B cell (primary cell): ENCODE results near the gene APLP2. TPM values are rescaled to one million over a fixed set of nuclear protein-coding genes. Genes with fewer than 3 reads are reported as not detected.

Source experiments
- ATAC-seq: fragments of 200-7000 bp; cut with Tn5 transposase; one replicate; pipeline ENCODE4 v1.10.0; 2021; ENCODE audit warnings: low read depth, mild to moderate bottlenecking, moderate number of reproducible peaks, moderate library complexity
- CTCF ChIA-PET: fragments of 350-600 bp; sonication (Branson Sonifier 250); formaldehyde crosslinking; loops from one replicate; lab custom pipeline; 2021; ENCODE audit warnings: antibody characterized with exemption, inconsistent platforms; lab: Charles Lee
- POLR2A ChIA-PET: fragments of 350-600 bp; sonication (Branson Sonifier 250); formaldehyde crosslinking; loops from one replicate; lab custom pipeline; 2021; ENCODE audit warnings: antibody characterized with exemption; lab: Charles Lee
- DNase-seq: peaks from one replicate; pipeline ENCODE4 v3.0.0; 2013
- H2AFZ ChIP-seq: 2 replicates; pipeline ENCODE4 v1.6.1; 2012; ENCODE audit warnings: mild to moderate bottlenecking, low read depth, low read length; ENCODE audit not compliant: insufficient read depth, poor library complexity, severe bottlenecking
- H3K27ac ChIP-seq, 2 donors: 1 replicate in 1 of 2; 2 replicates in 1 of 2; pipeline ENCODE4 v1.5.1; 2012 to 2013; ENCODE audit warnings: low read length in 2 of 2, mild to moderate bottlenecking in 2 of 2, moderate library complexity in 1 of 2
- H3K27me3 ChIP-seq, 4 experiments: fragments of 200-600 bp in 1 of 4; sonication (generic) in 1 of 4; replicated peaks in 1 of 4; 1 replicate in 2 of 4; 2 replicates in 2 of 4; pipeline versions ENCODE4 v1.6.1 to v1.7.0; 2013 to 2016; ENCODE audit warnings: low read length in 3 of 4, mild to moderate bottlenecking in 2 of 4, mixed read lengths in 1 of 4, moderate library complexity in 1 of 4; ENCODE audit not compliant: insufficient read depth in 4 of 4, control insufficient read depth in 3 of 4; ENCODE audit errors: control extremely low read depth in 1 of 4
- H3K36me3 ChIP-seq, 2 experiments: replicated peaks in 1 of 2; 1 replicate in 1 of 2; 2 replicates in 1 of 2; pipeline versions ENCODE4 v1.6.1 to v1.7.1; 2013; ENCODE audit warnings: low read length in 1 of 2; ENCODE audit not compliant: insufficient read depth in 2 of 2, control insufficient read depth in 1 of 2; ENCODE audit errors: control extremely low read depth in 1 of 2, extremely low read depth in 1 of 2
- H3K4me1 ChIP-seq, 2 donors: fragments of 200-600 bp in 1 of 2; sonication (generic) in 1 of 2; 1 replicate in 1 of 2; 2 replicates in 1 of 2; pipeline versions ENCODE4 v1.5.1 to v1.6.1; 2013 to 2017; ENCODE audit warnings: low read length in 2 of 2; ENCODE audit not compliant: control insufficient read depth in 2 of 2, insufficient read depth in 2 of 2
- H3K4me2 ChIP-seq: replicated peaks from 2 replicates; pipeline ENCODE3; 2012; ENCODE audit warnings: mild to moderate bottlenecking, low read depth, low read length; ENCODE audit not compliant: poor library complexity, severe bottlenecking
- H3K4me3 ChIP-seq, 5 experiments: fragments of 200-600 bp in 1 of 5; sonication (generic) in 1 of 5; 1 replicate in 3 of 5; 2 replicates in 2 of 5; pipeline versions ENCODE4 v1.5.1 to v1.7.0; 2011 to 2016; ENCODE audit warnings: low read length in 4 of 5, mild to moderate bottlenecking in 4 of 5, low read depth in 2 of 5, control low read depth in 1 of 5, moderate library complexity in 1 of 5; ENCODE audit not compliant: insufficient read depth in 1 of 5; ENCODE audit errors: control extremely low read depth in 1 of 5, extremely low read depth in 1 of 5
- H3K79me2 ChIP-seq: fragments of 200-600 bp; sonication (generic); one replicate; pipeline ENCODE4 v1.6.0; 2016; ENCODE audit warnings: low read length; ENCODE audit not compliant: control insufficient read depth, insufficient read depth
- H3K9ac ChIP-seq: fragments of 200-600 bp; sonication (generic); 2 replicates; pipeline ENCODE4 v1.6.1; 2017; ENCODE audit warnings: mild to moderate bottlenecking, low read length, moderate library complexity
- H3K9me3 ChIP-seq, 3 donors: one replicate each; pipeline versions ENCODE4 v1.6.1 to v1.7.1; 2013; ENCODE audit warnings: low read length in 2 of 3; ENCODE audit not compliant: control insufficient read depth in 2 of 3, insufficient read depth in 1 of 3; ENCODE audit errors: control extremely low read depth in 1 of 3
- H4K20me1 ChIP-seq: 2 replicates; pipeline ENCODE4 v1.6.0; 2012; ENCODE audit warnings: mild to moderate bottlenecking, low read length; ENCODE audit not compliant: insufficient read depth, control insufficient read depth, poor library complexity, severe bottlenecking
- H3K27ac Mint-ChIP-seq: one replicate; pipeline ENCODE4 v1.8.0; 2021; ENCODE audit warnings: mixed read lengths
- H3K27me3 Mint-ChIP-seq: one replicate; pipeline ENCODE4 v1.8.0; 2021; ENCODE audit warnings: mixed read lengths
- H3K4me1 Mint-ChIP-seq: one replicate; pipeline ENCODE4 v1.8.0; 2021; ENCODE audit warnings: mixed read lengths
- H3K4me3 Mint-ChIP-seq: one replicate; pipeline ENCODE4 v1.8.0; 2021; ENCODE audit warnings: mixed read lengths
- H3K9me3 Mint-ChIP-seq: one replicate; pipeline ENCODE4 v1.8.0; 2022; ENCODE audit warnings: mixed read lengths; ENCODE audit not compliant: insufficient read depth
- CTCF ChIP-seq: fragments of 200-600 bp; IDR thresholded peaks from one replicate; pipeline ENCODE4 v1.8.0; 2022; ENCODE audit warnings: antibody characterized with exemption, mild to moderate bottlenecking
- EZH2 ChIP-seq: IDR thresholded peaks from 2 replicates; pipeline ENCODE4 v1.6.1; 2012; ENCODE audit warnings: borderline replicate concordance, low read depth, mild to moderate bottlenecking, moderate library complexity, low read length; ENCODE audit not compliant: insufficient read depth, poor library complexity, severe bottlenecking
- WGBS: methylation state at CpG from one replicate; pipeline ENCODE4 v1.1.5; 2013; ENCODE audit warnings: missing lambda C conversion rate; ENCODE audit not compliant: insufficient coverage; 5-methylcytosine and 5-hydroxymethylcytosine counted together
- intact Hi-C: fragments of 100-400 bp; cut with micrococcal nuclease; formaldehyde crosslinking; loops from one replicate; pipeline ENCODE4 v1.10.0; 2022
- polyA plus RNA-seq: library from polyadenylated mRNA; depleted of rRNA; stranded (reverse); fragments of >200 nt; gene quantifications from 2 replicates; pipeline ENCODE4 v1.2.3, GENCODE V29; 2012
- total RNA-seq, 2 donors: library from RNA; stranded (reverse); fragments of 120-200 nt in 1 of 2; gene quantifications; 1 replicate in 1 of 2; 2 replicates in 1 of 2; pipeline versions ENCODE4 v1.2.3 to v1.2.4, GENCODE V29; 2013 to 2022

Gene APLP2
- total and polyA plus RNA-seq, 2 donors (not counting 1 experiment from before 2014, with no cell fraction given): 84.2 to 102 TPM

GRCh38 chr11:130177782-130178181 lies 108.1 kb downstream of the APLP2 start:
- Mint-ChIP-seq H3K4me3 (no peak overlapping the region), H3K27me3 (no peaks in the 10 kb centered on the region), H3K27ac (peak overlapping the region; percentile 74), H3K9me3 (peaks cover 4% of the 10 kb centered on the region), H3K4me1 (peaks cover 53% of the 10 kb centered on the region)
- H3K79me2 ChIP-seq: no peaks in the 10 kb centered on the region
- ChIA-PET POLR2A (interaction anchor here (0.7 kb wide), 2 partner anchors 12 to 29 kb away, joined by 3 to 8 read pairs; no protein-coding TSS in a partner anchor), CTCF (interaction anchor here (0.6 to 2.0 kb wide), 3 partner anchors 11 to 255 kb away, joined by 3 to 6 read pairs (median 4); no protein-coding TSS in a partner anchor)
- 97% methylated on average over 9 of the region's 10 CpGs for WGBS
- H3K9ac ChIP-seq: no peak overlapping the region
- peaks cover 42 to 51% of the 10 kb centered on the region in 2 donors for H3K4me1 ChIP-seq
- DNase-seq (no peak), ATAC-seq (no peak)
- no peak overlapping the region for H3K27ac ChIP-seq
- no peaks in the 10 kb centered on the region for H3K36me3 ChIP-seq
- no peak overlapping the region for H2AFZ ChIP-seq
- H3K4me2 ChIP-seq: no peak overlapping the region
- intact Hi-C loops: no loop called here
- no peaks in the 10 kb centered on the region for H4K20me1 ChIP-seq
- no peaks in the 10 kb centered on the region for H3K27me3 ChIP-seq
- H3K9me3 ChIP-seq: peaks cover 0 to 3% (median 0%) of the 10 kb centered on the region in 3 donors
- no peak overlapping the region for H3K4me3 ChIP-seq
- TF ChIP-seq CTCF (no peak), EZH2 (no peak)
